Mucosa of descending colon (tissue), 3 donors: ENCODE data around the gene KRT35. TPM values are rescaled to one million over a fixed set of nuclear protein-coding genes. Genes with fewer than 3 reads are reported as not detected.

Source experiments
- ATAC-seq: fragments of 200-7000 bp; cut with Tn5 transposase; one replicate; pipeline ENCODE4 v1.9.1; 2020; ENCODE audit warnings: mild to moderate bottlenecking, moderate library complexity
- DNase-seq, 3 donors: peaks; one replicate each; pipeline ENCODE4 v3.0.0-alpha.2; 2020
- H3K36me3 ChIP-seq: fragments of 200-600 bp; one replicate; pipeline ENCODE4 v1.8.0; 2021; ENCODE audit warnings: low read depth, mild to moderate bottlenecking
- H3K4me1 ChIP-seq: fragments of 200-600 bp; one replicate; pipeline ENCODE4 v1.8.0; 2021; ENCODE audit warnings: low read depth, mild to moderate bottlenecking
- H3K4me3 ChIP-seq: fragments of 200-600 bp; one replicate; pipeline ENCODE4 v1.8.0; 2021; ENCODE audit warnings: mild to moderate bottlenecking
- H3K9me3 ChIP-seq: fragments of 200-600 bp; one replicate; pipeline ENCODE4 v1.8.0; 2021; ENCODE audit warnings: mild to moderate bottlenecking
- intact Hi-C, 2 donors: fragments of 100-400 bp; cut with DNase I in 1 of 2; cut with micrococcal nuclease in 1 of 2; formaldehyde crosslinking; loops; one replicate each; pipeline versions ENCODE4 v1.11.0 to v1.11.1; 2022; cut with DNase I, micrococcal nuclease
- total RNA-seq, 3 donors: library from RNA; stranded (reverse); fragmentation: NEBNext Ultra II Directional in 2 of 3; extraction: Animal tissue kit (Norgen Biotek cat#: 25700) in 2 of 3; gene quantifications; one replicate each; pipeline versions ENCODE4 v1.2.1 to v1.2.4, GENCODE V29; 2021 to 2023
- TF ChIP-seq, protein P1 (sequence below): fragments of 200-600 bp; IDR thresholded peaks from one replicate; pipeline ENCODE4 v1.8.0; 2022; ENCODE audit warnings: antibody characterized with exemption, mild to moderate bottlenecking
- donor health status: DM: no; HTN: no; CAD: no; lungs with moderate emphysema.
- donor health status: DM: no; HTN: no; CAD: no.
- donor health status: DM: no; HTN: yes; CAD: no.

KRT35 gene
- total RNA-seq, 3 donors from 2014 or later: not detected

DNA sequence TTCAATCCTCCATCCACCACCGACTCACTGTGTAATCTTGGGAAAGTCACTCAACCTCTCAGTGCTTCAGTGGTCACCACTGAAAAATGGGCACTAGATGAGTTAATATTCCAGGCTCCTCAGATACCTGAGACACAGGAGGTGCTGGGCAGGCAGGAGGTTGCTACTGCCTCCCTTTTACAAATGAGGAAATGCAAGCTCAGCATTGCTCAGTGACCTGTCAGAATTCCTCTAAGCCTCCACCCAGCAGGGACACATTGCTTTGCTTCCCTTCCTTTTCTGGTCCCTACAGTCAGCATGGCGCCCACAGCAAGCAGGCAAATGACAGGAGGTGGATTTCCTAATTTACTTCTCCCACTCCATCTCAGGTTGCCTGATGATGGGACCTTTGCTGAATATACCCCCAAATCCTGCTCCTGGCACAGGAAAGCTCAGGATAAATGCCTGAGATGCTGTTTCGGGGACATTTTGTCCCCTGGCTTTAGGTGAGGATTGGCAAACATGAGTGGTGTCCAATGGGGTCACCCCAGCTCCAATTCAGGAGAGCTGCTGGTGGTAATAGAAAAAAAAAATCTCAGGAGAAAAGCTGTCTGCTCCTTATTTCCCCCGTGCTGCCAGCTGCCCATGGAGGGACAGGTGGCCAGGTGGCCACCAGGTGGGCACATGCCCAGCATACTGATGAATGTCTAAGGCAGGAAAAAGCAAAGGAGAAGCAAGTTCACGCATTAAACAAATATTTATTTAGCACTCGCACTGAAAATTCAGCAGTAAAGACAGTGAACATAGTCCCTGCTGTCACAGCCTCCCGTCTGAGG, 29.5 kb upstream of the KRT35 start:
- DNase-seq (no peak), ATAC-seq (peak; percentile 64)

DNA sequence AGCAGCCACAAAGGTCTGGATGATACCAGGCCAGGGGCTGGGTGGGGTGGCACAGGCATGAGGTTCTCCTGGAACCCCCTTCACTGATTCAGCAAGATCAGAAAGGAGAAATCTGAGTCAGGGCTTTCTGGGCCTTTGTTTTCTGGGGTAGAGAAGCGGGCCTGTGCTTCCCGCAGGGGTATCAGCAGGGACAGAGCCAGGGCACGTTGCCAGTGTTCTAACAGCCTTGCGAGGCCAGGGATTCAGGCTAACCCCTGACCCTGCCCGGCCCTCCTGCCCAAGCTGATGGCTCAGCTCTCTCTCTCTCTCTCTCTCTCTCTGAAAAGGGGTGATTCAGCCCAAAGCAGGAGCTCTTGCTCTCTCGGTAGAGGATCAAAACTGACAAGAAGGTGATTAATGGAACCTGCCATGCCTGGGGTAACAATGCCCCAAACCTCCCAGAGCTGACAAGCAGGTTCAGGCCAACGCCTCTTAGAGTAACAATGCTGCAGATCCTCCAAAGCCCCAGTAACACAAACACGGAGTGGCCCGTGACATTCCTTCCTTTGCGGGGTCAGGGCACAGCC, 26.4 kb upstream of the KRT35 start:
- Histone ChIP-seq H3K4me1 (peaks cover 14% of the 10 kb centered on the region), H3K9me3 (no peaks in the 10 kb centered on the region), H3K36me3 (no peaks in the 10 kb centered on the region), H3K4me3 (no peak overlapping the region)
- intact Hi-C loops: no loop called here
- TF ChIP-seq, protein P1, sequence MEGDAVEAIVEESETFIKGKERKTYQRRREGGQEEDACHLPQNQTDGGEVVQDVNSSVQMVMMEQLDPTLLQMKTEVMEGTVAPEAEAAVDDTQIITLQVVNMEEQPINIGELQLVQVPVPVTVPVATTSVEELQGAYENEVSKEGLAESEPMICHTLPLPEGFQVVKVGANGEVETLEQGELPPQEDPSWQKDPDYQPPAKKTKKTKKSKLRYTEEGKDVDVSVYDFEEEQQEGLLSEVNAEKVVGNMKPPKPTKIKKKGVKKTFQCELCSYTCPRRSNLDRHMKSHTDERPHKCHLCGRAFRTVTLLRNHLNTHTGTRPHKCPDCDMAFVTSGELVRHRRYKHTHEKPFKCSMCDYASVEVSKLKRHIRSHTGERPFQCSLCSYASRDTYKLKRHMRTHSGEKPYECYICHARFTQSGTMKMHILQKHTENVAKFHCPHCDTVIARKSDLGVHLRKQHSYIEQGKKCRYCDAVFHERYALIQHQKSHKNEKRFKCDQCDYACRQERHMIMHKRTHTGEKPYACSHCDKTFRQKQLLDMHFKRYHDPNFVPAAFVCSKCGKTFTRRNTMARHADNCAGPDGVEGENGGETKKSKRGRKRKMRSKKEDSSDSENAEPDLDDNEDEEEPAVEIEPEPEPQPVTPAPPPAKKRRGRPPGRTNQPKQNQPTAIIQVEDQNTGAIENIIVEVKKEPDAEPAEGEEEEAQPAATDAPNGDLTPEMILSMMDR: no peak
- DNase-seq (no peak), ATAC-seq (no peak)

More for the DNA sequence above, 29.5 kb upstream of the KRT35 start:
- Histone ChIP-seq H3K36me3 (no peaks in the 10 kb centered on the region), H3K4me3 (no peak overlapping the region), H3K4me1 (peaks cover 14% of the 10 kb centered on the region), H3K9me3 (no peaks in the 10 kb centered on the region)
- intact Hi-C loops: no loop called here
- TF ChIP-seq, protein P1: no peak

DNA sequence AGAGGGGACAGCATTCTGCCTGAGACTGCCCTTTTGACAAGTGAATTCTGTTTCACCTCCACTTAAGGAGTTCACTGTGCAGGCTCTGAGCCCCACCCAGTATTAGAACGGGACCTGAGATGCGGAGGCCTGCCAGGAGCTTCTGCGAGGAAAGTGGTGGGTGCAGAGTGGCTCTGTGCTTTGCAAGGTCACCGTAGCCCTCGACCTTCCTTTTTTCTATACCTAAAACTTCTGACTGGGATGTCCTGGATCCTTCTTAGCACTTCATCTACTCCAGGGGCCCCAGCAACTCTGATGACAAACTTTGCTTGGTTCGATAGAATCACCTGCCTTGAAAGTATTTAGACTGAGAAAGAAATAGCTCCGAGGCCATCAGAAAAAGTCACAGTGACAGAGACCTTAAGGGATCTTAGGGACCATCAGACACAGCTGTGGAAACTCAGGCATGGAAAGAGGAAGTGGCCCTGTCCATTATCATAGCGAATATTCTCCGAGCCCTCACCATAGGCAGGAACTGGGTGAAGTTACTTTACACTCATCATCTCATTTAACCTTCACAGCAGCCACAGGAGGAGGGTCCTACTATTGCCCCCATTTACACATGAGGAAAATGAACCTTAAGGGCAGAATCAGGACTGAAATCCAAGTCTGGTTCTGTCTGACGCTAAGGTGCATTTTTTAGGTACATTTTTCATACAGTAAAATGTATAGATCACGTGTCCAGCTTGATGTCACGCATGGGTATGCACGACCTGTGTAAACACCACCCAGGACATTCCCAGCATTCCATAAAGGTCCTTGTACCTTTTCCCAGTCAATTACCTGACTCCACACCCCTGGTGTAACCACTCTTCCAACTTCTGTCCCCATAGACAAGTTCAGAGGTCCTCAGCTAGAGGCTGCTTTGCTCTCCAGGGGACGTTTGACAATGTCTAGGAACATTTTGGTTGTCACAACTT, 25.1 kb upstream of the KRT35 start:
- no peak for ATAC-seq
- peaks cover 8% of the 10 kb centered on the region for H3K4me1 ChIP-seq
- no peaks in the 10 kb centered on the region for H3K36me3 ChIP-seq
- DNase-seq: no peak
- intact Hi-C loops: no loop called here
- no peak overlapping the region for H3K4me3 ChIP-seq
- TF ChIP-seq, protein P1: no peak
- no peaks in the 10 kb centered on the region for H3K9me3 ChIP-seq

DNA sequence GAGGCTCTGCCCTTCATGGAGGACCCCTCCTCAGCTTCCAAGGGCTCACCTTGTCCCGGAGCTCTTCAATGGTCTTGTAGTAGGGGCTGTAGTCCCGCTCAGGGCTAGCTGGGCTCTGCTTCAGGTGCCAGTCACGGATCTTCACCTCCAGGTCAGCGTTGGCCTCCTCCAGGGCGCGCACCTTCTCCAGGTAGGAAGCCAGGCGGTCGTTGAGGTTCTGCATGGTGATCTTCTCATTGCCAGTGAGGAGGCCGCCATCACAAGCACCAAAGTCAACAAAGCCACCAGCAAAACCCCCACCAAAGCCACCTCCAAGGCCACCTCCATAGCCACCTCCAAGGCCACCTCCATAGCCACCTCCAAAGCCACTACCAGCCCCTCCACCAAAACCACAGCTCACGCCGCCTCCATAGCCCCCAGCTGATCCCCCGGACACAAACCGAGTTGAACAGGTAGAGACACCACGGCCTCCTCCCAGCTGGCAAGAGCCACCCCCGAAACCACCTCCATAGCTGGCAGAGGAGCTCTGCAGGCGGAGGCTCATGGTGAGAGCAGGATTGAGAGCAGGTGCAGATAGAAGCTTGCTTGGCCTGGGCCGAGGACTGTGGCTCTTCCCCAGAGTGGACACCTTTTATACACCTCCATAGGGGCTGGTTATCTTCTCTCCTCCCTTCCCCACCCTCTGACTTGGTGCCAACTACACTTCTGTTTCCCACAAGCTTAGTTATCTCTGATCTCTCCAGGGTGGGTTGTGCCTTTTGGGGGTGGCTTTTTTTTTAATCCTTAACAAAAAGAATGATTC, 24.3 kb upstream of the KRT35 start, which contains the start of gene KRT13:
TSS of gene KRT13 (minus strand) at position 606 of the 802 bp plus-strand sequence. CDS start at position 544, 62 bp downstream.
- intact Hi-C loops: no loop called here
- DNase-seq (no peak), ATAC-seq (no peak)

More for the DNA sequence above, 24.3 kb upstream of the KRT35 start, which contains the start of gene KRT13:
- Histone ChIP-seq H3K36me3 (no peaks in the 10 kb centered on the region), H3K9me3 (no peaks in the 10 kb centered on the region), H3K4me3 (no peak within 1 kb of the TSS), H3K4me1 (peaks cover 1% of the 10 kb centered on the region)
- TF ChIP-seq, protein P1: no peak
